NCI-H2196 treated with DMSO at 0.1 percent for 48 hours (cell line): ENCODE data around the gene RNF41.
"Not testable (repeated sequence)": the region's sequence is repeated elsewhere in the genome, so short reads cannot be mapped to it uniquely, and the experiment has no call there.

Experiments used
- DNase-seq: peaks from one replicate; lab custom pipeline; 2025; ENCODE audit not compliant: unreplicated experiment; lab: John Stamatoyannopoulos, UW

The RNF41 gene

DNA sequence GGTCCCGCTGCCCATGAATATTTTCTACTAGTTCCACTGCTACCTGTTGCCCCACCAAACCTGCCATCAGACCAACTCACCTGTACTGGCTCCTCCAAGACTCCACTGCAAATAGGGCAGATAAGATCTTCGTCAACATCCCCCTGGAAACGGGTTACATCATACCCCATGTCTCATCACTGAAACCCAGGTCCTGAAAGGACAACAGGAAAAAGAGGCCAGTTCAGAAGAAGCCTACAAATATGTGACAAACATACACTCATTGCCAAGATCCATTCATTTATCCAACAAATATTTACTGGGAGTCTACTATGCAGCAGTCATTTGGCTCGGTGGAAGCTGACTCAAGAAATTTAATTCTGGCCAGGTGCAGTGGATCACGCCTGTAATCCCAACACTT, 7.8 kb downstream of the RNF41 start:
- DNase-seq: no peak

DNA sequence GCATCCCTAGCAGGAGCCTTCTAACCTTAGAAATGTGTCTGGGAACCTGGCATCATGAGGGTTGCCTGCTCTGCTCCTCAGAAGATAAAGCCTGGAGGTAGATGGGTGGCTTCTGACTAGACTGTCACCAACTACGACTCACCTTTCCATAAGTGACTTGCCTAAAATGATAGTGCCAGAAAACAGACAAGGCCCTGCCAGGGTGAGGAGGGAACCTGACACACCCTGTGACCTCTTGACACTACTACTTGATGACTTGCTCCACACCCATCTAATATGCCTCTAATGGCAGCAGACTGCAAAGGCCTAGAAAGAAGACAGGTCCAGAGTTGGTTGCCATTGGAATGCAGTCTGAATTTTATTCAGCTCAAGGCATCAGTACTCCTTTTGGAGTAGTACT, 9.4 kb downstream of the RNF41 start:
- no peak for DNase-seq

DNA sequence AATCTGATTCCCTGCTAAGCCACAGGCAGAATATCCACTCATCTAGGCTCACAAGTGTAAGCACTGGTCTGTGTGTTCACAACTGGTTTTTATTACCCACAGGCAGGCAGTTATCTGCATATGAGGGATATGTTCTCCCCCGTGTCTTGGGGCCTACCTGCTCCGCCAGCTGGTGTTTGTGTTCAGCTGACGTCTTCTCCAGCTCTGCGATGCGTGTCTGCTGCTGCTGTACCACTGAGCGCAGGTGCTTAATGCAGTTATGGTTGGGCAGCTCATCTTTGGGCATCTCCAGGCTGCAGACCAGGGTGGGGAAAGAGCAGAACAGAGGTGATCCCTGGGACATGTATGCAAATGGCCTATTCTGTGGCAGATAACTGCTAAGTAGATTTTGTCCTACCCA, 13.7 kb downstream of the RNF41 start:
- DNase-seq: no peak

DNA sequence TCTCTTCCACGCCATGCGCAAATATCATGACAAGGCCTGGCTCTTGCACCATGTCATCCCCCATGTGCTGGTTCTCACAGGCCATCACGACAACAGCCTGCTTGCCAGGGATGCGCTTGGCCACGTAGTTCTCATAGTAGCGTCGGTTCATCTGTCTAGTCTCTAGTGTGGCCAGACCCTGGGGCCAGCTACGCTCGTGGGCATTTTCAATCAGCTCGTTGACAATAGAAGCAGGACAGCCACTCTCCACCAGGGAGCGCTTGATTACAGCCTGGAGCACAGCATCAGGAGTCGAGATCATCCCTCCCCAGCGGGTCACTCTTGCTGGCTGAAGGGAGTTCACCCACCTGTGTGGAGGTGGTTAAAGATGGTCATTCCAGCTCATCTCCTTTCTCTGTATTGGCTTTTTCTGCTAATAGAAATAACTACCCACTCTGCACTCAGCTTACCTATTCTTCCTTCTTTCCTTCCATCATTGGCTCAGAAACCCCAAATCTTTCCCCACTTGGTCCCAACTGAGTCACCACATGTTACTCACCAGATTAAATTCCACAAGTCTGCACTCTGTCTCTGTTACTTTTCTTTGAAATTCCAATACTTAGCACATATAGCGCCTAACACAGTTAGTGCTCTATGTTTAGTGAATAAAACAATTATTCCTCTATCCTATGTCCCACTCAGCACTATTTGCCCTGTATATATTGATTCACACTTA, 15.1 kb downstream of the RNF41 start:
- DNase-seq: no peak

GRCh38 chr12:56205445-56205844, 16.3 kb downstream of the RNF41 start:
- DNase-seq: no peak

GRCh38 chr12:56204275-56204674, 17.4 kb downstream of the RNF41 start:
- no peak for DNase-seq

DNA sequence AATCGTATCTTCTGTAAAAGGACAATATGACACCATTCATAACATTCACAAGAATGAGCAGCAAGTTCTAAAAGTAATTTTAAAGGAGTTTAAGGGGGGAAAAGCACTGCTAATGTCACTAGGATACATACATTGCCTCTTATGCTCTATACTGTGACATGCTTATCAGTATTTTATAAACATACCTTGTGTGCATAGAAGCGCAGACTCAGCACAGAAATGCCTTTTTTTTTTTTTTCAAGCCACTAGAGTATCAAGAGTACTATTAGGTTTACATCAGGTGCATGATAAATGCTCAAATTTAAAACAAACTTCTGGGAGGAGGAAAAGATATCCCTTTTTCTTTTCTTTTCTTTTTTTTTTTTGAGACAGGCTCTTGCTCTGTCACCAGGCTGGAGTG, 18.9 kb downstream of the RNF41 start:
- DNase-seq: no peak

DNA sequence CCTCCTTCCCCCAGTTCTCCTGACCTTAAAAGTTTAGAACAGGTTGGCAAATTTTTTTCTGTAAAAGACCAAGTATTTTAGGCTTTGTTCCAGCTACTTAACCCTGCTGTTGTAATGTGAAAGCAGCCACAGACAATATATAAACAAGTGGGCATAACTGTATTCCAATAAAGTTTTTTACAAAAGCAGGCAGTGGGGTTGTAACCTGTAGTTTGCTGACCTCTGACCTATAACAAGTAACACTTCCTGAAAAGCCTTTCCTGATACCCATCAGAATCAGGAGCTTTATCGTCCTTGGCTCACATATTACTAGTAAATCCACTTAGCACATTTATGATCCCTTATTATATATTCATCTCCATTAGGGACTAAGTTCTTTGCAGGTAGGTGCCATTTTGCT, 19.4 kb downstream of the RNF41 start:
- no peak for DNase-seq

DNA sequence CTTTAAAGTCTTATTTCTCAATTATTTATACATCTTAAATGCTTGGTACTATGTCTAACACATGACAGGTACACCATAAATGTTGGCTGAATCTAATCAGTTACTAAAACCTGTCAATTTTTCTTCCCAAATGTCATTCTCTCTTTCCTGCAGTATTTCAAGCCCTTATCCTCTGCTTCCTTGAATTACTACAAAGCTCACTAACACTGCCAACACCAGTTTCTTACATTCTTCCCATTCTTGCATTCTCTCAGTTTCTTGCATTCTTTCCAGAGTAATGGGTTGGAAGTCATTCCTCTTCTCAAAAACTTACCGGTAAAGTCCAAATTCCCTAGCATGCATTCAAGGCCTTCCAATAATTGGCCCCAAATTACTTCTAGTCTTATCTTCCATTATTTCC, 22.9 kb downstream of the RNF41 start:
- no peak for DNase-seq

DNA sequence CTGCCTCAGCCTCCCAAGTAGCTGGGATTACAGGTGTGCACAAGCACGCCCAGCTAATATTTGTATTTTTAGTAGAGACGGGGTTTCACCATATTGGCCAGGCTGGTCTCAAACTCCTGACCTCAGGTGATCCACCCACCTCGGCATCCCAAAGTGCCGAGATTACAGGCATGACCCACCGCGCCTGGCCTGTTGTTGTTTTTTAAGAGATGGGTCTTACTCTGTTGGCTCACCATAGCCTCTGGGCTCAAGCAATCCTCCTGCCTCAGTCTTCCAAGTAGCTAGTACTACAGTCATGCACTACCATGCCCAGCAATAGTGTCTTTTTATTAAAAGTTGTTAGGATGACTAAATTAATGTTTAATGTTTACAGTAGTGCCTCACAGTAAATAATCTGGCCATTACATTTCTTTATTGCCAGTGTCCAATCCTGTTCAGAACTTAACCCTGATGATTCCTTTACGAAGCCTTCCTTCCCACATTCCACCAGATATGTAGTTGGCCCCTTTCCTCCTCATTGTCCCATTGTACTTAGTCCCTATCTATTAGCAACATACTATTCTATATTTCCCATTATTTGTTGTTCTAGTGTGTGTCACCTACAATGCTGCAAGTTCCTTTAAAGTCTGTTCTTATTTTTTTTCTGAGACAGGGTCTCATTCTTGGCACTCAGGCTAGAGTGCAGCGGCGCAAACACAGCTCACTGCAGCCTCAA, 23.6 kb downstream of the RNF41 start:
- no peak for DNase-seq

DNA sequence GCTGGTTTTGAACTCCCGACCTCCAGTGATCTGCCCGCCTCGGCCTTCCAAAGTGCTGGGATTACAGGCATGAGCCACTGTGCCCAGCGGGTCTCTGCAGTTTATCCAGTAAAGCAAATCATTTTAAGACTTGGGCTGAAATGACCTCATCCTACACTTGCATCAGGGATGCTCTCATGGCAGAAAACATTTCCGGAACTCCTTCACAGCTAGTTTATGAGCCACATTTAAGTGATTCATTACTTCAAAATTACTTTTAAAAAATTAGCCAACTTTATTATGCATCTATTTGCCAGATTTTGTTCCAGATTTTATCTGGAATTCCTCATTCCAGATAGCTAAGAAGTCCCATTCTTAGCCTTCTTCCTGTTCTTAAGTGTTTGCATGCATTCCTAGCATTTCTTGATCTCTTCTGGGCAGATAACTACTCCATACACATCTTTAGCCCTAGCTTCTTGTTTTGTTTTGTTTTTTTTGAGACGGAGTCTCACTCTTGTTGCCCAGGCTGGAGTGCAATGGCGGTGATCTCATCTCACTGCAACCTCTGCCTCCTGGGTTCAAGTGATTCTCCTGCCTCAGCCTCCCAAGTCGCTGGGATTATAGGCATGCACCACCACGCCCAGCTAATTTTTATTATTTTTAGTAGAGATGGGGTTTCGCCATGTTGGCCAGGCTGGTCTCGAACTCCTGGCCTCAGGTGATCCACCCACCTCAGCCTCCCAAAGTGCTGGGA, 24.7 kb downstream of the RNF41 start:
- DNase-seq: not testable (repeated sequence)

DNA sequence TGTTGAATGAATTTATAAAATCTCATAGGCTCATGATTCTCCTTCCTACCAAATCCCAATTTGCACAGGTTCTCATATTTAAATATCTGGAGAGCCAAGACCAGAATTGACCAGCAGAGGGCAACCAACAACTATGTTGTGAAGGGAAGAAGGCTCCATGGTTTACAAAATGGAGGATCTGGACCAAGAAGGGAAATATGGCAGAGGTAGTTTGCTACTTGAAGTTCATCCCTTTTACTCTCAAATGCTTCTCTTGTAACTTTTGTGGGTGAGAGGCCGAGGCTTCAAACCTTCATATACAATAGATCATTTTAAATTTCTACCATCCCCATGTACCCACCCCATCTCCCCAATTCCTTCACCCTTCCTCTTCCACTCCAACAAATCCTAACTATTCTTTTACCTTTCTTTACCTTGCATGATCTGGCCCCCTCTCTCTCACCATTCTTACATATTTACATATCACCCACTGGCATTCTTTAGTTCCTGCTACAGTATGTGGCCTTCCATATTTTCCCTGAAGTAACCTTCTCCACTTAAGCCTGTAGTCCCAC, 28.6 kb downstream of the RNF41 start:
- DNase-seq: peak; percentile 67

GRCh38 chr12:56192582-56192981, 29.1 kb downstream of the RNF41 start:
- DNase-seq: no peak

DNA sequence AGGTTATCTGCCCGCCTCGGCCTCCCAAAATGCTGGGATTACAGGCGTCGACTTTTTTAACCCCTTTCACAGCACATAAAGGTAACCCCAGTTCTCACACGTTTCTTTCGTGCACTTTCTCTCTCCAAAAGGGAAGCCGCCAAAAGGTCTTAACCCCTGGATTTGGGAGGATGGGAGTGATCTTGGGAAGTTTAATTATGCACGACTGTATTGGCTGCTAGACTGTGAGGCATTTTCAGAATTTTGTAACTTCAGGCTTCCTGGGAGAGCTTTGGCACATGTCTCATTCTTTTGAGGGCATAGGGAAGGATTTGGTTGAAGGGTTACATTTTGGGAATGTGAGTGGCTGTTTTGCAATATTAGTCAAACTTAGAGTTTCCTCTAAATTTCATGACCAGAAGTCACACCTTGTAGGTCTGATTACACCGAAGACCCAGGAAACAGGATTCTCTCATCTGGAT, 31.0 kb downstream of the RNF41 start:
- DNase-seq: no peak

DNA sequence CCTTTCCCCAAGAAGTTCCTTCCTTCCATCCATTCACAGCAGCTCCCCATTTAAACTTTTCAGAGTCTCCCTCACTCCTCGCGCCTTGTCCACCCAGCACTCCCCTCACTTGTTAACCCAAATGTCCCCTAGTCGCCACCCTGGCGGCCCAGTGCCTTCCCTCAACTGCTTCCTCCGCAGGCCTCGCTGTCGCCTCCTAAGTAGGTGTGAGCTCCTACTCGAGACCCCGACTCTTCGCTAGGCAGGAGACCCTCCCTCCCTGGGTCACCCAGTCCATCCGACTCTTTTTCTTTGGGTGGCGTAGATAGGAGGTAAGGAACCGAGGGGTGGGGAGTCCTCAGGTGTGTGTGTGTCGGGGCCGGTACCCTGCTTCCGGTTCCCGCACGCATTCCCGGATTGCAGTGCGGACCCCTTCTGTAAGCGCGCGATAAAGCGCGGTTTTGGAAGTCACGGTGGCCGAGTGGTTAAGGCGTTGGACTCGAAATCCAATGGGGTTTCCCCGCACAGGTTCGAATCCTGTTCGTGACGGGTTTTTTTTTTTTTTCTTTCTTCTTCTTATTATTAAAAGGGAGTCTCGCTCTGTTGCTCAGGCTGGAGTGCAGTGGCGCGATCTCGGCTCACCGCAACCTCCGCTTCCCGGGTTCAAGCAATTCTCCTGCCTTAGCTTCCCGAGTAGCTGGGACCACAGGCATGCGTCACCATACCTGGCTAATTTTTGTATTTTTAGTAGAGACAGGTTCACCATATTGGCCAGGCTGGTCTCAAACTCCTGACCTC, 31.6 kb downstream of the RNF41 start:
- peak; percentile 54 for DNase-seq

- DNase-seq: peak; percentile 73
These were observed 32.4 kb downstream of the RNF41 start, which contains the start of gene SMARCC2 for GRCh38 chr12:56189099-56189917. Gene SMARCC2, minus strand, starts transcription at chr12:56189483. Its CDS starts 22 bp downstream, at chr12:56189461.

DNA sequence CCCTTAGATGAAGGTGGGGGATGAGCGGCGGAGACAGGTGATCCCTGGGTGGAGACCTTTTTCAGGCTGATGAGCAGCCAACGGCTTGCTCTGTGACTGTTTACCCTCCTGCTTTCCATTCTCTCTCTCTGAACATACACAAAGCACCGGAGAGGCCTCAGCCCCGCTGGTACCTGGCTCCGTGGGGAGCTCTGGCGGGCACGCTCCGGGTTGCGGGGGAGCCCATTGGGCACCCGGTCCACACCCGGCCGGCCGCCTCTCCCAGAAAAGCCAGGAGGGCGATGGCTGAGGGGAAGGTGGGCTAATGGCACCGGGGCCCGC, 33.0 kb downstream of the RNF41 start:
- DNase-seq: no peak

DNA sequence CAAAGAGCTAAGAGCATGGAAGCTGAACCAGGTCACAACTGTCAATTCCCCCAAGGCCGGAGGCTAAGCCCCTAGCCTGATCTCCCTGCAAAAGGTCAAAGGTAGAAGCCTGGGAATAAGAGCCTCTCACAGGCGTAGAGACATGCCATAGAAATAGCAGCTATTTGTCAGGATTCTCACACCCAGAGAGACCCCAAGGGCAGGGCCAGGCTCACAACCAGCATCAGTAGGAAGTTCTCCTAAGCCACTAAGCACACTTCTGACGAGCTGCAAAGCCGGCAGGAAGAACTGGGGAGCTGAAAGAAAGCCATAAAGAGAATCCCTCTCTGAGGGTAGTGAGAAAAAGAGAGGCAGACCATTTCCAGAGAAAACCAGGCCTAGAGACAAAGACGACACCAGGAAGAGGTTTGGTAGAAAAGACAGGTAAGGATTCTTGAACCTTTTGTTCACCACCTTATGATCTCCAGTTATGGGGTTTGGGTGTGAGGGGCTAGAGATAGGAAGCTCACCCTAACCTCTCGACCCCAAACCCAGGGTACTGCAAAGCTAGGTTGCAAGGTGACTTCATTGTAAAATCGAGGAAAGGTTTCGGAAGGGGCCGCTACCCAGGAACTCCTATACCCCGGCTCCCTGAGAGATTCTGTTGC, 33.5 kb downstream of the RNF41 start:
- no peak for DNase-seq

GRCh38 chr12:56186957-56187356, 34.8 kb downstream of the RNF41 start:
- no peak for DNase-seq

GRCh38 chr12:56178347-56178746, 43.4 kb downstream of the RNF41 start:
- no peak for DNase-seq
